ENCODE results near the gene LARP4B. TPM values are rescaled to one million over a fixed set of nuclear protein-coding genes. Genes with fewer than 3 reads are reported as not detected.

LARP4B gene
- total and polyA plus RNA-seq, 2 experiments from 2014 or later: 18.3 to 52.3 TPM

DNA sequence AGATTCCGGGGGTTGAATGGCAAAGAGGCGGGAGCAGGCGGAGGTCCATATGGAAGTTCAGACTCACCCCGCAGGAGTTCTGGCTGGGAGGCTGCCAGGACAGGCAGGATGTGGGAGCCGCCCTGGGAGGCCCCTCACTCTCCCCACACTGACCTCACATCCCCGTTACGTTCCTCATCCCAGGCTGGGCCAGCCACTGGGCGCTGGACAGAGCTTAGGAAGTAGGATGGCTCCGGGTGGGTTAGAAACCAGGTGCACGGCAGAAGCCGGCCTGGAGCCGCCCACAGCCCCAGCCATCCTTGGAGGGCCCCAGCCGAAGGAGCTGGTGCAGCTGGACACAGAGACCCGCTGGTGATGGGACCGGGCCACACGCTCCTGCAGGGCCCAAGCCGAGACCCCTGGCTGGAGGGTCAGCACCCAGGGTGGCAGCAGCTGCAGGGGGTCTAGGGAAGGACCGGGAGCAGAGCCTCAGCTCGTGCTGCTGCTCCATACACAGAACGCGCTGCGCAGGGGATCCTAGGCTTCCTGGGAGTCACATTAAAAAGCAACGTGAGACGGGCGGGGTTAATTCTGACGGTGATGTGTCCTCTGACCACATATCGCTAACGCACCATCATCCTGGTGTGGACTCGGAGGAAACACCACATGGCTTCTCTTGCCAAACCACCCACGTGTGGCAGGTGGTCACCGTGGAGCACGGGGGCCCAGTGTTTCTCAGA is 143.4 kb downstream of the LARP4B start:
- H3K79me2 ChIP-seq (replicated peaks; ENCODE audit: insufficient read depth): no peaks in the 10 kb centered on the region
- H2AFZ ChIP-seq: no peak overlapping the region
- no peaks in the 10 kb centered on the region for H4K20me1 ChIP-seq (replicated peaks; ENCODE audit: insufficient read depth)
- no peak overlapping the region for H3K4me3 ChIP-seq
- H3K4me3 Mint-ChIP-seq: no peak overlapping the region
- no peaks in the 10 kb centered on the region for H3K9me3 Mint-ChIP-seq
- no peak overlapping the region for H3K27ac Mint-ChIP-seq
- H3K9me2 ChIP-seq (ENCODE audit: insufficient read depth): no peaks in the 10 kb centered on the region
- no peak for ATAC-seq
- H3F3A ChIP-seq (replicated peaks; ENCODE audit: low read depth): no peaks in the 10 kb centered on the region
- peaks cover 20% of the 10 kb centered on the region for H3K27me3 Mint-ChIP-seq (ENCODE audit: insufficient read depth, low read depth, poor library complexity)
- H3K4me1 ChIP-seq (ENCODE audit: insufficient read depth): no peaks in the 10 kb centered on the region; the same call in 1 of the 2 replicates
- no peak for DNase-seq (ENCODE audit: low spot score)
- H3K36me3 ChIP-seq (ENCODE audit: insufficient read depth): no peaks in the 10 kb centered on the region
- no peak overlapping the region for H3K4me2 ChIP-seq
- H3K4me1 Mint-ChIP-seq: peaks cover 4% of the 10 kb centered on the region; the same call in 2 of the 3 replicates
- no peaks in the 10 kb centered on the region; the same call in 2 of the 3 replicates for H3K36me3 Mint-ChIP-seq (ENCODE audit: low read depth)
- H3K27me3 ChIP-seq (ENCODE audit: insufficient read depth): peaks cover 3% of the 10 kb centered on the region; the same call in 1 of the 2 replicates
- TF ChIP-seq ZNF331 (CRISPR knock-in tag; IDR thresholded peaks at IDR 0.05; ENCODE audit: low read depth) (no peak), CTCF (conservative IDR thresholded peaks at IDR 0.05; ENCODE audit: low read depth in 2 of 2) (no peak), EZH2phosphoT487 (IDR thresholded peaks at IDR 0.05; ENCODE audit: unreplicated experiment) (no peak), POLR2AphosphoS5 (IDR thresholded peaks at IDR 0.05; ENCODE audit: low read depth) (no peak), REST (IDR thresholded peaks at IDR 0.05; ENCODE audit: unreplicated experiment) (no peak), EZH2 (IDR thresholded peaks at IDR 0.05; ENCODE audit: low read depth, unreplicated experiment) (no peak), JUNB (IDR thresholded peaks at IDR 0.05; ENCODE audit: unreplicated experiment) (no peak), ZNF114 (CRISPR knock-in tag; IDR thresholded peaks at IDR 0.05) (no peak), STAT1 (IDR thresholded peaks at IDR 0.05; ENCODE audit: unreplicated experiment) (no peak), CREB1 (CRISPR knock-in tag; IDR thresholded peaks at IDR 0.05; ENCODE audit: low read depth) (no peak), ETS1 (IDR thresholded peaks at IDR 0.05) (no peak), NANOG (IDR thresholded peaks at IDR 0.05; ENCODE audit: borderline replicate concordance) (no peak)
- TF ChIP-seq, protein P1, sequence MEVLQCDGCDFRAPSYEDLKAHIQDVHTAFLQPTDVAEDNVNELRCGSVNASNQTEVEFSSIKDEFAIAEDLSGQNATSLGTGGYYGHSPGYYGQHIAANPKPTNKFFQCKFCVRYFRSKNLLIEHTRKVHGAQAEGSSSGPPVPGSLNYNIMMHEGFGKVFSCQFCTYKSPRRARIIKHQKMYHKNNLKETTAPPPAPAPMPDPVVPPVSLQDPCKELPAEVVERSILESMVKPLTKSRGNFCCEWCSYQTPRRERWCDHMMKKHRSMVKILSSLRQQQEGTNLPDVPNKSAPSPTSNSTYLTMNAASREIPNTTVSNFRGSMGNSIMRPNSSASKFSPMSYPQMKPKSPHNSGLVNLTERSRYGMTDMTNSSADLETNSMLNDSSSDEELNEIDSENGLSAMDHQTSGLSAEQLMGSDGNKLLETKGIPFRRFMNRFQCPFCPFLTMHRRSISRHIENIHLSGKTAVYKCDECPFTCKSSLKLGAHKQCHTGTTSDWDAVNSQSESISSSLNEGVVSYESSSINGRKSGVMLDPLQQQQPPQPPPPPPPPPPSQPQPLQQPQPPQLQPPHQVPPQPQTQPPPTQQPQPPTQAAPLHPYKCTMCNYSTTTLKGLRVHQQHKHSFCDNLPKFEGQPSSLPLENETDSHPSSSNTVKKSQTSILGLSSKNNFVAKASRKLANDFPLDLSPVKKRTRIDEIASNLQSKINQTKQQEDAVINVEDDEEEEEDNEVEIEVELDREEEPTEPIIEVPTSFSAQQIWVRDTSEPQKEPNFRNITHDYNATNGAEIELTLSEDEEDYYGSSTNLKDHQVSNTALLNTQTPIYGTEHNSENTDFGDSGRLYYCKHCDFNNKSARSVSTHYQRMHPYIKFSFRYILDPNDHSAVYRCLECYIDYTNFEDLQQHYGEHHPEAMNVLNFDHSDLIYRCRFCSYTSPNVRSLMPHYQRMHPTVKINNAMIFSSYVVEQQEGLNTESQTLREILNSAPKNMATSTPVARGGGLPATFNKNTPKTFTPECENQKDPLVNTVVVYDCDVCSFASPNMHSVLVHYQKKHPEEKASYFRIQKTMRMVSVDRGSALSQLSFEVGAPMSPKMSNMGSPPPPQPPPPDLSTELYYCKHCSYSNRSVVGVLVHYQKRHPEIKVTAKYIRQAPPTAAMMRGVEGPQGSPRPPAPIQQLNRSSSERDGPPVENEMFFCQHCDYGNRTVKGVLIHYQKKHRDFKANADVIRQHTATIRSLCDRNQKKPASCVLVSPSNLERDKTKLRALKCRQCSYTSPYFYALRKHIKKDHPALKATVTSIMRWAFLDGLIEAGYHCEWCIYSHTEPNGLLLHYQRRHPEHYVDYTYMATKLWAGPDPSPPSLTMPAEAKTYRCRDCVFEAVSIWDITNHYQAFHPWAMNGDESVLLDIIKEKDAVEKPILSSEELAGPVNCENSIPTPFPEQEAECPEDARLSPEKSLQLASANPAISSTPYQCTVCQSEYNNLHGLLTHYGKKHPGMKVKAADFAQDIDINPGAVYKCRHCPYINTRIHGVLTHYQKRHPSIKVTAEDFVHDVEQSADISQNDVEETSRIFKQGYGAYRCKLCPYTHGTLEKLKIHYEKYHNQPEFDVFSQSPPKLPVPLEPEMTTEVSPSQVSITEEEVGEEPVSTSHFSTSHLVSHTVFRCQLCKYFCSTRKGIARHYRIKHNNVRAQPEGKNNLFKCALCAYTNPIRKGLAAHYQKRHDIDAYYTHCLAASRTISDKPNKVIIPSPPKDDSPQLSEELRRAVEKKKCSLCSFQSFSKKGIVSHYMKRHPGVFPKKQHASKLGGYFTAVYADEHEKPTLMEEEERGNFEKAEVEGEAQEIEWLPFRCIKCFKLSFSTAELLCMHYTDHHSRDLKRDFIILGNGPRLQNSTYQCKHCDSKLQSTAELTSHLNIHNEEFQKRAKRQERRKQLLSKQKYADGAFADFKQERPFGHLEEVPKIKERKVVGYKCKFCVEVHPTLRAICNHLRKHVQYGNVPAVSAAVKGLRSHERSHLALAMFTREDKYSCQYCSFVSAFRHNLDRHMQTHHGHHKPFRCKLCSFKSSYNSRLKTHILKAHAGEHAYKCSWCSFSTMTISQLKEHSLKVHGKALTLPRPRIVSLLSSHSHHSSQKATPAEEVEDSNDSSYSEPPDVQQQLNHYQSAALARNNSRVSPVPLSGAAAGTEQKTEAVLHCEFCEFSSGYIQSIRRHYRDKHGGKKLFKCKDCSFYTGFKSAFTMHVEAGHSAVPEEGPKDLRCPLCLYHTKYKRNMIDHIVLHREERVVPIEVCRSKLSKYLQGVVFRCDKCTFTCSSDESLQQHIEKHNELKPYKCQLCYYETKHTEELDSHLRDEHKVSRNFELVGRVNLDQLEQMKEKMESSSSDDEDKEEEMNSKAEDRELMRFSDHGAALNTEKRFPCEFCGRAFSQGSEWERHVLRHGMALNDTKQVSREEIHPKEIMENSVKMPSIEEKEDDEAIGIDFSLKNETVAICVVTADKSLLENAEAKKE (CRISPR knock-in tag; IDR thresholded peaks at IDR 0.05): no peak
- no peak overlapping the region for H3K27ac ChIP-seq (ENCODE audit: low read depth)
